K562 (cell line): ENCODE data around the gene GPR37. TPM values are rescaled to one million over a fixed set of nuclear protein-coding genes. Genes with fewer than 3 reads are reported as not detected.

Experiments used
- ATAC-seq: fragments of 200-7000 bp; cut with Tn5 transposase; 3 replicates; pipeline ENCODE4 v1.9.1; 2020; ENCODE audit warnings: moderate library complexity
- BruUV-seq: library from RNA; stranded (reverse); fragments of 400-500 nt; replicated peaks from 2 replicates; lab custom pipeline; 2021; lab: Mats Ljungman, UMichigan
- CTCF ChIA-PET: fragments of 300-600 bp; formaldehyde crosslinking; extraction: SDS; loops from one replicate; lab custom pipeline; 2021; ENCODE audit warnings: low intra/inter-chr PET ratio; lab: Yijun Ruan, JAX
- POLR2A ChIA-PET: fragments of 300-600, 350-650 bp; sonication (Branson Sonifier 250); formaldehyde crosslinking; extraction: SDS; loops from one replicate; lab custom pipeline; 2021; ENCODE audit warnings: antibody characterized with exemption, inconsistent platforms; lab: Yijun Ruan, JAX
- DNase-seq, 4 experiments: peaks; one replicate each; pipeline versions ENCODE4 v3.0.0 to v3.0.0-alpha.2; 2011 to 2018; ENCODE audit warnings: low spot score in 3 of 4, mixed read lengths in 3 of 4; ENCODE audit errors: extremely low read depth in 1 of 4
- FAIRE-seq: peaks from 2 replicates; lab custom pipeline; 2011; peaks lifted over from hg19 to GRCh38; lab: Jason Lieb, UNC
- H2AFZ ChIP-seq: 2 replicates; pipeline ENCODE4 v1.6.0; 2011; ENCODE audit warnings: low read depth, low read length, control low read depth, inconsistent platforms
- H3K27ac ChIP-seq: fragments of 200-600 bp; 3 replicates; pipeline ENCODE4 v1.8.0; 2011; ENCODE audit warnings: low read depth, mild to moderate bottlenecking, control low read depth, inconsistent platforms, low read length, moderate library complexity, mixed read lengths; ENCODE audit errors: extremely low read depth
- H3K27me3 ChIP-seq, 2 experiments: fragments of 300-600 bp in 1 of 2; 2 replicates in 1 of 2; 3 replicates in 1 of 2; pipeline versions ENCODE4 v1.6.0 to v1.8.0; 2011; ENCODE audit warnings: inconsistent platforms in 2 of 2, low read length in 2 of 2, mild to moderate bottlenecking in 1 of 2, mixed read lengths in 1 of 2, moderate library complexity in 1 of 2; ENCODE audit not compliant: control insufficient read depth in 2 of 2, insufficient read depth in 2 of 2
- H3K36me3 ChIP-seq: fragments of 300-600 bp; 3 replicates; pipeline ENCODE4 v1.8.0; 2011; ENCODE audit warnings: mild to moderate bottlenecking, low read length, inconsistent platforms; ENCODE audit not compliant: control insufficient read depth, insufficient read depth
- H3K4me1 ChIP-seq, 2 experiments: fragments of 200-600 bp in 1 of 2; replicated peaks in 1 of 2; 2 replicates in 1 of 2; 3 replicates in 1 of 2; pipeline versions ENCODE4 v1.5.1 to v1.8.0; 2011; ENCODE audit warnings: inconsistent platforms in 2 of 2, low read length in 2 of 2, mild to moderate bottlenecking in 1 of 2, mixed read lengths in 1 of 2, moderate library complexity in 1 of 2; ENCODE audit not compliant: control insufficient read depth in 2 of 2, insufficient read depth in 2 of 2
- H3K4me2 ChIP-seq: 2 replicates; pipeline ENCODE4 v1.6.1; 2011; ENCODE audit warnings: low read length, control low read depth, inconsistent platforms, mixed read lengths; ENCODE audit not compliant: insufficient read depth
- H3K4me3 ChIP-seq: fragments of 200-600 bp; sonication (generic), shearing (Covaris generic); 2 replicates; pipeline ENCODE4 v1.5.1; 2016; ENCODE audit warnings: control low read depth, inconsistent platforms
- H3K79me2 ChIP-seq: fragments of 200-600 bp; 3 replicates; pipeline ENCODE4 v1.8.0; 2011; ENCODE audit warnings: low read length, inconsistent platforms; ENCODE audit not compliant: control insufficient read depth, insufficient read depth
- H3K9ac ChIP-seq, 2 experiments: 2 replicates each; pipeline versions ENCODE4 v1.6.0 to v1.6.1; 2011; ENCODE audit warnings: low read depth in 2 of 2, low read length in 2 of 2, control low read depth in 1 of 2, inconsistent platforms in 1 of 2, mild to moderate bottlenecking in 1 of 2, mixed read lengths in 1 of 2; ENCODE audit not compliant: insufficient read depth in 1 of 2
- H3K9me1 ChIP-seq: one replicate; pipeline ENCODE4 v1.6.0; 2011; ENCODE audit warnings: inconsistent platforms, mild to moderate bottlenecking, low read length, moderate library complexity; ENCODE audit not compliant: control insufficient read depth, insufficient read depth
- H3K9me3 ChIP-seq: replicated peaks from 2 replicates; pipeline ENCODE4 v1.5.1; 2011; ENCODE audit warnings: low read depth, low read length, inconsistent platforms; ENCODE audit not compliant: control insufficient read depth, insufficient read depth
- H4K20me1 ChIP-seq: replicated peaks from 2 replicates; pipeline ENCODE4 v1.6.1; 2011; ENCODE audit warnings: low read length, inconsistent platforms, mixed read lengths; ENCODE audit not compliant: control insufficient read depth, insufficient read depth
- E2F3 ChIP-seq: fragments of 250-450 bp; sonication (Bioruptor Pico); IDR thresholded peaks from 2 replicates; pipeline ENCODE4 v1.4.0; 2020; ENCODE audit warnings: mild to moderate bottlenecking
- NONO ChIP-seq, 2 experiments: fragments of 200-400 bp in 1 of 2; fragments of 450-650 bp in 1 of 2; formaldehyde crosslinking in 1 of 2; IDR thresholded peaks; 2 replicates each; pipeline ENCODE4 v1.6.1; 2017; ENCODE audit warnings: low read depth in 2 of 2, mild to moderate bottlenecking in 2 of 2, moderate library complexity in 2 of 2, low read length in 1 of 2
- POLR2A ChIP-seq: fragments of 450-650 bp; conservative IDR thresholded peaks from 2 replicates; pipeline ENCODE4 v1.6.1; 2016
- RCOR1 ChIP-seq, 2 experiments: IDR thresholded peaks; 2 replicates each; pipeline ENCODE4 v1.6.1; 2012; ENCODE audit warnings: low read depth in 2 of 2, low read length in 2 of 2, borderline replicate concordance in 1 of 2, improper control_type of control experiment in 1 of 2
- SMAD4 ChIP-seq: fragments of 250-450 bp; sonication (Bioruptor Pico); conservative IDR thresholded peaks from 2 replicates; pipeline ENCODE4 v1.8.0; 2021; ENCODE audit warnings: inconsistent platforms, mild to moderate bottlenecking, moderate library complexity
- ZBTB1 ChIP-seq: sonication (generic); formaldehyde crosslinking; IDR thresholded peaks from 2 replicates; pipeline ENCODE4 v1.8.1; 2023; ENCODE audit warnings: missing genetic modification reagents, low read depth, mild to moderate bottlenecking, borderline replicate concordance
- ZBTB7A ChIP-seq: IDR thresholded peaks from 2 replicates; pipeline ENCODE4 v1.6.1; 2011; ENCODE audit warnings: low read depth, mild to moderate bottlenecking, low read length, moderate library complexity, borderline replicate concordance; ENCODE audit not compliant: control insufficient read depth
- ZFP1 ChIP-seq: fragments of 450-650 bp; formaldehyde crosslinking; IDR thresholded peaks from 2 replicates; pipeline ENCODE4 v1.4.0; 2020; ENCODE audit warnings: mild to moderate bottlenecking, mixed read lengths
- ZFP36 ChIP-seq: fragments of 150-350 bp; IDR thresholded peaks from 2 replicates; pipeline ENCODE4 v1.6.1; 2018; ENCODE audit warnings: low read length, low read depth; ENCODE audit not compliant: partially characterized antibody
- ZZZ3 ChIP-seq: fragments of 450-650 bp; IDR thresholded peaks from 2 replicates; pipeline ENCODE4 v1.6.1; 2016; ENCODE audit warnings: antibody characterized with exemption, mild to moderate bottlenecking, moderate library complexity
- WGBS: fragments of 100-300 bp; shearing (Covaris generic); methylation state at CpG from one replicate; pipeline ENCODE4 v1.1.6; 2016; ENCODE audit warnings: low coverage, mixed read lengths; ENCODE audit not compliant: insufficient coverage; ENCODE audit errors: missing lambda C conversion rate; 5-methylcytosine and 5-hydroxymethylcytosine counted together
- in situ Hi-C: fragments of 300-500 bp; cut with MboI; formaldehyde crosslinking; loops from 4 replicates; pipeline ENCODE4 v1.15.0; 2018; ENCODE audit warnings: inconsistent platforms, mixed read lengths
- intact Hi-C: fragments of 100-400 bp; cut with micrococcal nuclease; formaldehyde crosslinking; loops from 2 replicates; pipeline ENCODE4 v1.14.2; 2022
- polyA plus RNA-seq, 8 experiments: library from polyadenylated mRNA; depleted of rRNA in 4 of 8; stranded (reverse) in 5 of 8; unstranded in 3 of 8; fragments of >200 nt; fragmentation: Nextera tagmentation in 2 of 8; fragmentation: Illumina TruSeq in 1 of 8; extraction: Ambion mirVana in 2 of 8; extraction: Trizol in 1 of 8; gene quantifications; 2 replicates each; pipeline versions ENCODE4 v1.2.1 to v1.2.3, GENCODE V29; 2011 to 2014; ENCODE audit warnings: inconsistent platforms in 1 of 8, missing spikeins in 1 of 8
- total RNA-seq, 7 experiments: library from RNA; depleted of rRNA in 6 of 7; stranded (reverse); fragments of >200 nt in 6 of 7; fragmentation: Illumina TruSeq in 2 of 7; extraction: Trizol in 2 of 7; gene quantifications; 2 replicates each; pipeline versions ENCODE4 v1.2.1 to v1.2.3, GENCODE V29; 2011 to 2021; ENCODE audit warnings: low replicate concordance in 1 of 7

Gene GPR37
- total and polyA plus RNA-seq, 9 of the 15 experiments (the other 6 are each of a cell fraction or from before 2014, with no cell fraction given), result 0.03 TPM; not detected in 8

- 8% methylated on average over 12 of the region's 12 CpGs for WGBS
- no peaks in the 10 kb centered on the region for H3K9me3 ChIP-seq
- H3K27ac ChIP-seq, result no peak overlapping the region
- FAIRE-seq (no peak), ATAC-seq (no peak), DNase-seq (no peak)
- no peaks in the 10 kb centered on the region for H3K79me2 ChIP-seq
- H3K27me3 ChIP-seq, result no peaks in the 10 kb centered on the region
- no peaks in the 10 kb centered on the region for H3K9me1 ChIP-seq
- H3K9ac ChIP-seq, result no peak overlapping the region
- ChIA-PET POLR2A (no interaction called here), CTCF (interaction anchor here (0.5 kb wide), 1 partner anchor 27 kb away, joined by 3 read pairs; no protein-coding TSS in a partner anchor)
- H3K4me2 ChIP-seq, result no peak overlapping the region
- H3K4me3 ChIP-seq, result no peak overlapping the region
- BruUV-seq, result no TSS peak
- no peak overlapping the region for H2AFZ ChIP-seq
- in situ Hi-C loops (no loop called here), intact Hi-C loops (no loop called here)
- no peaks in the 10 kb centered on the region for H3K36me3 ChIP-seq
- no peaks in the 10 kb centered on the region for H4K20me1 ChIP-seq
- TF ChIP-seq ZFP1 (CRISPR knock-in tag) (no peak), ZBTB7A (no peak), ZBTB1 (CRISPR knock-in tag) (no peak)
- H3K4me1 ChIP-seq, result no peaks in the 10 kb centered on the region; a peak in 1 of 5 replicates
Measured at GRCh38 chr7:124781907-124782734, 16.5 kb upstream of the GPR37 start.

- WGBS, result 0% methylated on average over 2 of the region's 2 CpGs
Measured at GRCh38 chr7:124781418-124781817, 15.8 kb upstream of the GPR37 start.

More at GRCh38 chr7:124781418-124781817, 15.8 kb upstream of the GPR37 start:
- Histone ChIP-seq H3K36me3 (no peaks in the 10 kb centered on the region), H3K4me3 (no peak overlapping the region), H2AFZ (no peak overlapping the region), H3K9me3 (no peaks in the 10 kb centered on the region), H3K27ac (no peak overlapping the region)
- CTCF ChIA-PET, result interaction anchor here (0.5 kb wide), 1 partner anchor 26 kb away, joined by 3 read pairs; no protein-coding TSS in a partner anchor
- POLR2A ChIA-PET, result no interaction called here
- ATAC-seq (no peak), DNase-seq (no peak)
- TF ChIP-seq E2F3 (CRISPR knock-in tag) (no peak), SMAD4 (no peak), ZFP36 (peak; percentile 45), ZZZ3 (no peak), RCOR1 (IDR thresholded peaks at IDR 0.05; ENCODE audit: borderline replicate concordance in 1 of 2, low read depth in 2 of 2, low read length in 2 of 2) (no peak), NONO (IDR thresholded peaks at IDR 0.05; ENCODE audit: low read depth in 2 of 2, low read length in 1 of 2) (no peak), POLR2A (no peak)
- TF ChIP-seq, all 486 proteins: peak for 1
- Histone ChIP-seq H3K9ac (no peak overlapping the region), H3K4me2 (no peak overlapping the region), H4K20me1 (no peaks in the 10 kb centered on the region), H3K4me1 (no peaks in the 10 kb centered on the region; a peak in 1 of 5 replicates), H3K27me3 (no peaks in the 10 kb centered on the region), H3K79me2 (no peaks in the 10 kb centered on the region), H3K9me1 (no peaks in the 10 kb centered on the region)
- no TSS peak for BruUV-seq
- intact Hi-C loops, result no loop called here
- in situ Hi-C loops, result no loop called here
- no peak for FAIRE-seq
